Measurements from ENCODE around the gene MXRA7.
A peak's percentile ranks its signal among the peaks of the same experiment; 100 is the strongest.

Gene MXRA7

DNA sequence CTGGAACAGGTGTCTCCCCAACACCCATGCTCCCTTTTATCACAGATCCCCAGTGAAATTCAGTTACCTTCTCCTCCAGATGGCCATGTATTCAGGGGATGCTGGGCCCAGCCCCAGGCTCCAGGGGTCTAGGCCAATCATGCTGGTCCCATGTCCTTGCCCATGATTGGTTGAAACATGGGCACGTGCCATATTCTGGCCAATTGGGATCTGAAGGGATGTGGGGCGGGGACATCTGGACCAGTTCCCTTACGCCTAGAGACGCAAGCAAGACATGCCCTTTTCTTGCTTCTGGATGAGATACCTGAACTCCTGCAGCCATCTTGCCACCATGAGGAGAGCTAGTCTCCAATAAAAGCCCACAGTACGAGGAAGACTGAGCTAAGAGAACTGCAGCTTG is 36.2 kb downstream of the MXRA7 start:
- no peak for DNase-seq

DNA sequence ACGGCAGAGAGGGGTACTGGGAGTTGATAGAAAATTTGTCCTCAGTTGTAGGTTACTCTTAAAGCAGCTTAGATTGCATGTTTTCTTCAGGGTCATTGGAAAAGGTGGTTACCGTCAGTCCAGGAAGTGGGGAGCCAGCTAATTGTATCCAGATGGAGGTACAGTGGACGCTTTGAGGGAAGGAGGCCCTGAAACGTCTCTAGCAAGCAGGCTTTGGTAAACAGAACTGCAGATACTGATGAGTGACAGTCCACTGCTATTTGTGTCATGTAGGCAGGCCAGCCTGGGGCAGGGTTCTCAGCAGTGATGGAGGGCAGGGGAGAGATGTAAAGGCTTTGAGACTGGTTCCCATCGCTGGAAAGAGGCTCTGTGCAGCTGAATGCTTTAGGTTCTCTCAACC is 37.0 kb downstream of the MXRA7 start:
- no peak for DNase-seq

DNA sequence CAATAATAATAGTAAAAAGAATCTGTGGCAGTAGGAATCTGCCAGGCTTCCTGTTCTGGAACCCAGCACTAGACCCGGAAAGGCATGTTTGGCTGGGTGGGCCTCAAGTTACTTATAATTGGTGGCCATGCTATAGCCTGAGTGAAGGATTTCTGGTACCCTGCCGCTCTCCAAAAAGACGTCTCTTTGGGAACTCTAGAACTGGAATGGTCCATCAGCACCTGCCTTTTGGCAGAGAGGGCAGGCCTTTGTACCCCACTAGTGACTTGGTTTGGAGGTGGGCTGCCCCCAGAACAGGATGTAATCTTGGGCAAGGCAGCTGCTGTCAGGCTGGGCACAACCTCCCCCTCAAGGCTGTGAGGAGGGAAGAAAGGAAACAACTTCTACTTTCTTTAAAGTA is 37.9 kb downstream of the MXRA7 start:
- DNase-seq = no peak

DNA sequence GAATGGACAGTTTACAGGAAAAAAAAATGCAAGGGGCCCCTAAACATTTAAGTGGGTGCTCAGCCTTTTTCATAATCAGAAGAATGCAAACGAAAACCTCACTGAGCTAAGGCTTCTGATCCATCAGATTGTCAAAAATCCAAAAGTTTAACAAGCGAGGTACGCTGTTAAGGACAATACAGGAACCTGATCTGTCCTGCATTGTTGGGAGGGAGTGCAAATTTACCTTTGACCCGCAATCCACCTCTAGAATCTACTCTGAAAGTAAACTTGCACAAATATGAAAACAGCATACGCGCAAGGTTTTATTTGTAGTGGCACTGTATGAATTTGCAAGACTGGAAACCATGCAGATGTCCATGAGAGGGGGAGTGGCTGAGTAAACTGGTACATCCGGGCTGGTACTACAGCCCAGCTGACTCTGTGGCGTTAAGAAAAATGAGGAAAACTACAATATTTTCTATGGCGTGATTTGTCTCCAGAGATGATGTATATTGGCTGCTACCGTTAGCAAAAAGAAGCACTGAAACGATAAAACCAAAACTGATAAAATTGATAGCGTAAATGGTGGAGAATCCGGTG is 38.4 kb downstream of the MXRA7 start:
- DNase-seq = no peak

DNA sequence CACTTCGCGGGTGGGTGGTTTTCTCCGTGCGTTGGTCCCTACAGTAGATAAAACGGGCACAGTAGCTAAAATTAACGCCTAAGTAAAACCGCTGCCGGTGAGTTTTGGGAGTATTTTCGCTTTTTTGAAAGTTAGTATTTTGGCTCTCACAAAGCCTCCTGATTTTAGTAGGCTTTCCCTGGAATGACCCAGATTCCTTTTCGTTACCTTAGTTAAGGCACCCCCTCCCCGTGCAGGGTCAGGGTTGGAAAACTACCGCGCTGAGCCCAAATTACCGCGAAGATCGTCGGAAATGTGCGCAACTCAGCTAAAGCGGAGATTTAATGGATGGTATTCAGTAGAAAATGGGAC is 38.9 kb downstream of the MXRA7 start:
- no peak for DNase-seq

DNA sequence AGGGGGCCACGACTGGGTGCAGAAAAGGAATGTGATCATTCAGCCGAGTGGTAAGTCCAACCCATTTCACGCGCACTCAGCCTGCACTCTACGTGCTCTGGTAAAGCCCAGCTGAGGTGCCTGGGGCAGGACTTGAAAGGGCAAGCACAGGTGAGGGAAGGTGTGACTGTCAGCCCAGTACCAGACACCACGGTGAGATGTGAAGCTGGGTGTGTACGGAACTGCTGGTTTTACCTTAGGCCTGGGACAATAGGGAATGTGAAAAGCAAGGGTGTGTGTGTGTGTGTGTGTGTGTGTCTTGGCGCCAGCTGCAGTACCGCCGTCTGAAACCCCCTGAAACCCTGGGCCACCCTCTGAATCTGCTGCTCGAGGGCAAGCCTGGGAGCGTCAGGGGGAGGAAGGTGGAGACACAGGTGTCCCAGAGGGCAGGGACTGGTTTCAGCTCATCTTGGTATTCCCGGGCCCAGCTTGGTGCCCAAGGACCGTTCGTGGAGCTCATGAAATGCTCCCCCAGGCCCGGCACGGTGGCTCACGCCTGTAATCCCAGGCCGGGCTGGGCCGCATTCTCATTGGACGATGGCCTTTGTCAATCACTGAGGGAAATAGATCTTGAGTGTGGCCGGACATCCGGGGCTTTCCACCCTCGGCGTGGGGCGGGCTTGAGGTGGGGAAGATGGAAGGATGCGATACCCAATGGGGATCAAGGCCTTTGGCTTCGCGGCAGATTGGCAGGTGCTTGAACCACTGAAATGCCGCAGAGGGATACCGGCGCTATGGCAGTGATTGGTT is 39.4 kb downstream of the MXRA7 start:
- DNase-seq = peak; percentile 99

DNA sequence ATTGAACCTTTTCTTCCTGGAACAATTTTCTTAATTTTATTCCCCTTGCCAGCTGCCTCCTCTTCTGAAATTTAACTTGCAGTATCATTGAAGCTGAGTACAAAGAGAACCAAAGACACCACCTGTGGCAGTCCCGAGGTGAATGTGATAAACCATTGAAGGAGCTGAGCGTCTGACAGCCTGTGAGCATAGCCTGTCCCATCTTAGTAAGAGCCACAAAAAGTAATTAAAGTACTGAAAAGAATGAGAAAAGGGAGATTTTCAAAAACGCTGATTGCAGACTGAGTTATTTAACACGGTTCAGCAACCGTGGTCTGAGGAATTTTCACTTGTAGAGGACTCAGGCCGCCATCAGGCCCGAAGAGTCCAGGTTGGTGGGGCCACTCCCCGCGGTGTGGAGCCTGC is 40.0 kb downstream of the MXRA7 start:
- no peak for DNase-seq

DNA sequence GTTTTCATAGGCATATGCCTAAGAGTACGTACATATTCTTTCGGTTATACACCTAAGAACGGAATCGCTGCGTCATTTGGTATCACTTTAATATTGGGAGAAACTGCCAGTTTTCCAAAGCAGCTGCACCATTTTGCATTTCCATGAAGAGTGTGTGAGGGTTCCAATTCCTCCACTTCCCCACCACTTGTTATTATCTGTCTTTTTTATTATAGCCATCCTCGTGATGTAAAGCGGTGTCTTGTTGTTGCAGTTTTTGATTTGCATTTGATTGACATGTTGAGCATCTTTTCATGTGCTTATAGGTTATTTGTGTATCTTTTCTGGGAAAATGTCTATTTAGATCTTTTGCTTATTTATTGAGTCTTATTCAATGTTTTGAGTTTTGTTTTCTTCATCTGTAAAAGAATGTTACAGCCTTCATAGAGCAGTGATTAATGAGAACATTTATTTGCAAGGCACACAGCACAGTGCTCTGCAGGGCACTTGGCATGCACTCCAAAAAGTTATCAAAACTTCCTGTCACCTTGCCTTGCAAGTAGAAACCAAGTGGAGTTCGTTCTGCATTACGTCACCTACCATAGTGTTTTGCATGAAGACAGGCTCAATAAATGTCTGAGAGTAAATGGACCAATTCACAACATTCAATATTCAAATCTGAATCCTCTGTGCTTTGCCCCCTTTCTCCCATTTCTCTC is 40.6 kb downstream of the MXRA7 start:
- no peak for DNase-seq

DNA sequence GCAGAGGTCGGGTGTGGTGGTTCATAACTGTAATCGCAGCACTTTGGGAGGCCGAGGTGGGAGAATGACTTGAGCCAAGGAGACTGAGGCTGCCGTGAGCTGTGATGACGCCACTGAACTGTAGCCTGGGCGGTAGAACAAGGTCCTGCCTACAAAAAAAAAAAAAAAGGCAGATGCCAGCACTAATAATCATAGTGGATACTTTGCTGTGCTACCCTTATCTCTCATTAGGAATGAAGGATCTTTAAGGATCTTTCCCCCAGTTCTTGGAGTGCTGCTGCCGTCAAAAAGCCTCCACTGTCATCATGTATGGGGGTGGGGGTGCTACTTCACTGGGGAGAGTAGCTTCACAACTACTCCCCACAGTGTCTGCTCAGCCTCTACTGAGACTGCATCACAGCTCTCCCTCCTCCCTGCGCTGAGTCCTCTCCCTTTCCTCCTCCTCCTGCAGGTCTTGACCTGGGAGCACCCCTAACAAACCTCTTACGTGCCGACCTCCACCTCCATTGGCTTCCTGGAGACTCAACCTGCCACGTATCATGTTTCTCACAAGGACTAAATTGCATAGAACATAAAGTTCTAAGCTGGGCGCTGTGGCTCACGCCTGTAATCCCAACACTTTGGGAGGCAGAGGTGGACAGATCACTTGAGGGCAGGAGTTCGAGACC is 42.8 kb downstream of the MXRA7 start:
- no peak for DNase-seq

DNA sequence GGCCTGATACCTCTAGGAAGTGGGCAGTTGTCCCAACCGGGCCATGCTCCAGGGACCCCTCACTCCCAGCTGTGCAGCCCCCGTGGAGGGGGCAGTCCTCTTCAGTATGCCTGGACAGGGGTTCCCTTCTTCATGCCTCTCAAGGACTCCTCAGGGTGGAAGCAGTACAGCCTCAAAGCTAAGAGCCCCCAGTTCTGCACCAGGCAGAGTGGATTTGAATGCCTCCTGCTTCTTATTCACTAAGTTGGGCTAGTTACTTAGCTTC is 43.3 kb downstream of the MXRA7 start:
- DNase-seq = no peak

DNA sequence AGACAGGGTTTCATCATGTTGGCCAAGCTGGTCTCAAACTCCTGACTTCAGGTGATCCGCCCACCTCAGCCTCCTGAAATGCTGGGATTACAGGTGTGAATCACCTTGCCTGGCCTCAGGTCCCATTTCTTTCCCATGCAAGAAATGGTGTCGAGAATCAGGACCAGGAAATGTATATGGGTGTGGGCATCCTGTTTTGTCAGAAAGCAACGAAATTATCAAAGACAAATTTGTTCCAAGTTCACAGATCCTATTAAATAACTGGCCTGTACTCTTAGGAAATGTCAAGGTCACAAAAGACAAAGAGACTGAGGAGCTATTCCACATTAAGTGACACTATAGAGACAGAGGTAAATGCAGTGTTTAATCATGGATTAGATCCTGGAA is 50.1 kb downstream of the MXRA7 start:
- no peak for DNase-seq

DNA sequence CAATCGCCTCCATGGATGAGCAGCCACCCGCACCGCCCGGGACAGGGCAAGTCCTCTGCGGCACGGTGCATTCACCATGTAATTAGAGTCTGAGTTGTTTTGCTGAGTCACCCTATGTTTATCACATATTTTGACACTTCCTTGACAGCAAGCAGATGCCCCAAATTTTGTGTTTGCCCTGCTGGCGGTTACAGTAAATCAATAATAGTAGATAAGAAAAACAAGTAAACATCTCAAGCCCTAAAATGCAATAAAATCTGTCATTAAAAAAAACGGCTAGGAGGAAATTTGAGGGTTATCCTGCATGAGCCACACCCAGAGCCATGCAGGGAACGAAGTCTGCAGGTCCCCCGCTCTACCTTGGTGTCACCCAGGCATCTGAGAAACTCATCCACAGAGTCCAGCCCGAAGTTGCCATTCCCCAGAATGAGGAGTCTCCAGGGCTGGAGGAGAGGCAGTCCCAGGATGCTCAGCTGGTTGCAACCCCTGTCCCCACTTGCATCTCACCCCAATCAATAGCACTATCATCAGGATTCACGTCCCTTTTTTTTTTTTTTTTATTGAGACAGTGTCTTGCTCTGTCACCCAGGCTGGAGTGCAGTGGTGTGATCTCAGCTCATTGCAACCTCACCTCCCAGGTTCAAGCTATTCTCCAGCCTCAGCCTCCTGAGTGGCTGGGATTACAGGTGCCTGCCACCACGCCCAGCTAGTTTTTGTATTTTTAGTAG is 50.7 kb downstream of the MXRA7 start:
- no peak for DNase-seq

DNA sequence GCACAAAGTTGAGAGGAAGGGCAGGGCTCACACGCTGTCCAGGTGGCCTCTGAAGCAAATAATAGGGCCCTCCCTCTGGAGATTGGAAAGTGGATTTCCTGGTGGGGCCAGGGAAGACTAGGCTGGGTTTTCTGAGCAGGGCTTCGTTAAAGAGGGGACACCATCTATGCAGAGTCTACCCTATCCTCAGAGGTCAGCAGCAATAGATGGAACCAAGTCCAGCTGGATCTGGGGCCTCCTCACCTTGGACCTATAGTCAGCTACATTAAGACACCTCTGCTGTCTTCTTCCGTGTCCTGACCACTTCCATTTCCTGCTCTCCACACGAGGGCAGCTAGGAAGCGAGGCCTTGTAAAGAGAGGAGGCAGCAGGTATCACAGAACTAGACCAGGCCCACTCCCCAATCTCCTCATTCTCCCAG is 52.5 kb downstream of the MXRA7 start:
- no peak for DNase-seq

DNA sequence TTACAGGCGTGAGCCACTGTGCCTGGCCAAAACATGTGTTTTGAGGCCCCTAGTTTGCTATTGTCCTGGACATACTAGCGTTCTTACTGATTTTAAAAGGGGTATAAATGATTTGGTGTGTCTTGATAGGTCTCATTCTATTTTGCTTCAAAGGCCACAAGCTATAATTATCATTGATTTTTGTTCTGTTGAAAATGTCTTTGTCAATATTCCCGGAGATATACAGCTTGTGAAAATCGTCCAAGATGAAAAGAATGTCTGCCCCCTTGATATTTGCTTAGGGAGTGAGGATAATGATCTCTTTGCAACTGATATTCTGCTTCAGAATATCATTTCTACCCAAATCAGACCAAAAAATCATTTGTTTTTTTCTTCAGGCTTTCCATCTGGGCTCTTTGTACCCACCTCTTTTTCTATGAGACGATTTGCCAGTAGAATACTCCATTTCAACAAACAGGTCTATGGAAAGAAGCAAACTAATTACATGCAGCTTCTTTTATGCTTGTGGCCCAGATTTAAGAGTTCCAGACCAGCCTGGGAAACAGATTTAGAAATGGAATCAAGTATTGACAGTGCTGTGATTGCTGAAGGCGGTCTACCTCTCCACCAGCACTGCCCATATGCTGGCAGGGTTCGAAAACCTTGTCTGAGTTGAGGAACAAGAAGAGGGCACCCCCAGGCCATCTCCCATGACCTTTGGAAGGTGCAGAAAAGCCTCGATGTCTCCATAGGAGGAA is 53.1 kb downstream of the MXRA7 start:
- DNase-seq = no peak

DNA sequence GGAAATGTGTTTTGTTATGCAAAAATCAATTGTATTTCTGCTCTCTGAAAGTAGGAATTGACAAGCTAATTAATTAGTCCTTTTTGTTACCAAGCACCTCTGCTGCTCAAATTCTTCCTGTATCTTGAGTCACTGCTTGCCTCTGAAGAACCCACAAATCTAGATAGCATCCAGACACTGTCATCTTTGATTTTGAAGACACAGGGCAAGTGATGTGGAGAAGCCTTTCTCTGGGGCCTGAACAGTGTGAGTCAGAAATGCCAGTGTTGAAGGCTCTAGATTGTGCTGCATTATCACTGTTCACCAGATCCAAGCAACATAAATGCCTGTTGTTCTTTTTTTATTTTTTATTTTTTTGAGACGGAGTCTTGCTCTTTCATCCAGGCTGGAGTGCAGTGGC is 56.4 kb downstream of the MXRA7 start:
- DNase-seq = no peak

DNA sequence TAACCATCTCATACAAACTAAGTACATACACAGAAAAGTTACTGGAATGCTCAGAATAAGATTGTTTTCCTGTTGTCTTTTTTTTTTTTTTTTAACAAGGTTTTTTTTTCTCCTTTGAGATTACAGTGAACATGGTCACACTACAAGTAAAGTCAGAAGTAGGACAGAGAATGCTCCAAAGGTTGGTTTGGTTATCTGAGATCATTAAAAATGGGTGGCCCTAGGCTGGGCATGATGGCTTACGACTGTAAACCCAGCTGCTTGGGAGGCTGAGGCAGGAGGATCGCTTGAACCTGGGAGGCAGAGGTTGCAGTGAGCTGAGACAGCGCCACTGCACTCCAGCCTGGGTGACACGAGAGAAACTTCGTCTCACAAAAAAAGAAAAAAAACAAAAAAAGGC is 60.3 kb downstream of the MXRA7 start:
- DNase-seq = no peak

DNA sequence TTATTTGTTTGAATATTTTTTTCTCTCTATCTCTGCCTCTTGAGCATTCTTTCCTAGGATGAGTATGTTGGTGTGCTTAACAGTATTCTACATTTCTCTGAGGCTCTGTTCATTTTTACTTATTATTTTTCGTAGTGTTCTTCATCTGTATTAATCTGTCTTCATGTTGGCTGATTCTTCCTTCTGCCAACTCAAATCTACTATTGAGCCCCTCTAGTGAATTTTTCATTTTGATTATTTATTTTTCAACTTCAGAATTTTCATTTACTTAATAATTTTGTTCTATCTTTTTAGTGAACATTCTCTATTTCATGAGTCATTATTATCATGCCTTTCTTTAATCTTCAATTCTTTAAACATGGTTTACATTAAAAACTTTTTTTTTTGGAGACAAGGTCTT is 64.1 kb downstream of the MXRA7 start:
- no peak for DNase-seq

DNA sequence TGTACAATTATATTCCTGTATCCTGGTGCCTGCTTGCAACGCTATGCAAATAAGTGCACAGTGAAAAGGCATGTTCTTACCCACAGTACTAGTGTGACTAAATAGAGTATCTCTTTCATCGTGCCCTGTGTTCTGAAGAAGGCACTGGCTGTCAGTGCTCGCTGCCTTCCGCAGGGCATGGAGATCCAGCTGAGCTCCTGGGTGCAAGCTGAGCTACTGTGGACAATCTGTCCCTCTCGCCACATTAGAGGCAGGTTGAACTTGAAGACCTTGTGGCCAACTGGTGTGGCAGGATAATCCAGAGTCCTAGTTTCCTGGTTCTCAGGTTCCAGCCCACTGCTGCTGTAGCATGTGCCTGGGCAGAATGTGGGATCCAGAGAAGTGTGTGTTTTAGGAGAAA is 65.3 kb downstream of the MXRA7 start:
- DNase-seq = no peak

DNA sequence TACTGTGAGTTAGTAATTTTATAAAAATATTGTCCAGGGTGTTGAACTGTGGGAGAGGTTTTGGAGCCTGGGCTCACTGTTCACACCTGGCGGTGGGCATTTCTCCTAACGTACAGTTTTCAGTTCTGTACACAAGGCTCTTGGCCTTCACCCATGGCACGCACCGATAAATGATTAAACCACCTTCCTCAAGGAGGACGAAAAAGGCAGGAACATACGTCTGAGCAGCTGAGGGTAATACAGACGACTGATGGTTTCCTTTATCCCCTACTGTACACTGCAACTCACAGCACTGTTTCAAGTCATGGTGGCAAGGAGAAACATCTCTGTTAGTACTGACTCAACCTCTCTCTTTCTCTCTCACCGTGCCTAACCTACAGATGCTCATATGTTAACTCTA is 65.8 kb downstream of the MXRA7 start:
- no peak for DNase-seq

DNA sequence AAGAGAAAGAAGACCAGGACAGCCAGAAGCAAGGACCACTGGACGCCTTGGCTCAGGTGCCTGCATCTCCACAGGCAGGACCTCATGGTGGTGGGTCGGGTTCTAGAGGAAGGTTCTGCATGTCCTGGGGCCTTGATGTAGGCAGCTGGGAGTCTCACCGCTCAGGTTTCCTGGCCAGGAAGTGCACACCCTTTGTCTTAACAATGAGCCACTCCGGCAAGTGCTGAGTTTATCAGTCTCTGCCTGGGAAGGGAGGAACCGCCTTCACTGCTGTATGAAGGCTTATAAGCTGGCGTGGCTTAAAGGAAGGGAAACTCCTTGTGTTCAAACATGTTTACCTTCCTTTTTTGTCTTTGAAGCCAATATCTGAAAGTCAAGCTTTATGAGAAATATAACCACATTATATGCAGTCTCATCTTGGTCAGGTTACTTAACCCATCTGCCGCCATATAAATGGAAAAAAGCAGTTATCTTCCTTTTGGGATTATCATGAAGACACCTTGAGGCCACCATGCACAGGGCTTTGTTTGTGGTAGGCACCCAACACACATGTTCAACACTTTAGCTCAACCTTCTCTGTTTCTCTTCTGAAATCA is 67.1 kb downstream of the MXRA7 start, which contains the start of gene ST6GALNAC1:
TSS of gene ST6GALNAC1 (minus strand) at position 205 of the 596 bp plus-strand sequence. CDS start at position 86, 119 bp downstream.
- DNase-seq = no peak

DNA sequence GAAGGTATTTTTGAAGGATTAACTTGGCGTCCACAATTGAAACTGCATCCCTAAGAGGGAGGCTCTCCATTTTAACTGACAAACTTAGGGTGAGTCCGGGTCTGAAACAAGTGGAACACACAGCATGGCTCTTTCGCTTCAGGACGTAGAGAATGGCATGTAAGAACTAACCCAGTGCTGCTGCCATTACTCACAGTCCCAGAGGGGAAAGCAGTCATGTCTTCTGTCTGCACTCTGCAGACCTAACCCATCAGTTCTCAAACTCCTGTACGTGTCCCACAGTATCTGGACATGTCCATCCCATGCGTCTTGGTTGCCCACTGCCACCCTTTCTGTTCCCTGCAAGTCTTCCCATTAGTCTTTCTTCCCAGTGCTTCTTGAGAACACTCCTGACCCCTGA is 67.8 kb downstream of the MXRA7 start:
- DNase-seq = no peak

DNA sequence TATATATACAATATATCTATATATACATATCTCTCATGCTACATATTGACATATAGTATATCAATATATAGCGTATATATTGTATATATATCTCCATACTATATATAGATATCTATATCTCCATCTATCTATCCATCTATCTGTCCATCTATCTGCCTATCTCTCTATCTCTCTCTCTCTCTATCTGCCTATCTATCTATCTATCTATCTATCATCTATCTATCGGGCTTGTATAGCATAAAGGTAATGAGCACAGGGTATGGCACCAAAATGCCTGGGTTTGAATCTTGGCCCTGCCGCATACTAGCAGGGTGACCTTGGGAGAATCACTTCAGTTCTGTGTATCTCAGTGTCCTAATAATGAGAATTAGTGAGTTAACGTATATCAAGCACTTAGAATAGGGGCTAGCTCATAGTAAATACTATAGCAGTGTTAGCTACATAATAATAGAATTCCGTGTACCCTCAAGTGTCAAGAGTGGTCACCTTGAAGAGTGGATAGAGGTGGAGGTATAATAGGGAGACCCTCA is 68.7 kb downstream of the MXRA7 start:
- DNase-seq = no peak
